H1 (cell line): ENCODE measurements around the gene MUC5AC. TPM values are rescaled to one million over a fixed set of nuclear protein-coding genes. Genes with fewer than 3 reads are reported as not detected.

ENCODE experiments used
- CTCF ChIA-PET: fragments of 300-600 bp; sonication (Branson Sonifier 250); formaldehyde crosslinking; loops from one replicate; lab custom pipeline; 2021; ENCODE audit not compliant: partially characterized antibody; lab: Charles Lee
- POLR2A ChIA-PET: fragments of 300-600 bp; sonication (Branson Sonifier 250); formaldehyde crosslinking; loops from one replicate; lab custom pipeline; 2021; ENCODE audit warnings: inconsistent platforms; ENCODE audit not compliant: partially characterized antibody; lab: Charles Lee
- DNase-seq, 2 experiments: peaks; one replicate each; pipeline versions ENCODE4 v3.0.0 to v3.0.0-alpha.2; 2010 to 2022; ENCODE audit warnings: low spot score in 2 of 2, low read depth in 1 of 2, mixed read lengths in 1 of 2
- FAIRE-seq: peaks from 2 replicates; lab custom pipeline; 2011; peaks lifted over from hg19 to GRCh38; lab: Jason Lieb, UNC
- H2AFZ ChIP-seq: 2 replicates; pipeline ENCODE4 v1.8.1; 2012; ENCODE audit warnings: low read length, inconsistent platforms
- H2AK5ac ChIP-seq: 2 replicates; pipeline ENCODE4 v1.6.1; 2013; ENCODE audit warnings: low read depth, low read length
- H2BK120ac ChIP-seq: replicated peaks from 2 replicates; pipeline ENCODE3; 2013; ENCODE audit warnings: low read depth, low read length, inconsistent platforms
- H2BK12ac ChIP-seq: 2 replicates; pipeline ENCODE4 v1.6.1; 2013; ENCODE audit warnings: low read depth, low read length
- H2BK15ac ChIP-seq: 2 replicates; pipeline ENCODE4 v1.6.1; 2013; ENCODE audit warnings: low read length
- H2BK20ac ChIP-seq: 2 replicates; pipeline ENCODE4 v1.6.1; 2013; ENCODE audit warnings: low read length
- H2BK5ac ChIP-seq: 2 replicates; pipeline ENCODE4 v1.6.1; 2013; ENCODE audit warnings: low read depth, low read length
- H3K14ac ChIP-seq: 2 replicates; pipeline ENCODE4 v1.6.1; 2013; ENCODE audit warnings: inconsistent platforms; ENCODE audit not compliant: insufficient read length
- H3K18ac ChIP-seq: 2 replicates; pipeline ENCODE4 v1.6.1; 2013; ENCODE audit warnings: low read length; ENCODE audit errors: extremely low read depth
- H3K23ac ChIP-seq: 2 replicates; pipeline ENCODE4 v1.6.1; 2013; ENCODE audit warnings: inconsistent platforms; ENCODE audit not compliant: insufficient read length
- H3K23me2 ChIP-seq: 2 replicates; pipeline ENCODE4 v1.6.1; 2013; ENCODE audit warnings: low read depth, low read length
- H3K27ac ChIP-seq: 2 replicates; pipeline ENCODE4 v1.6.1; 2011; ENCODE audit warnings: low read depth, low read length, inconsistent platforms
- H3K27me3 ChIP-seq, 4 experiments: replicated peaks in 1 of 4; 1 replicate in 1 of 4; 2 replicates in 3 of 4; pipeline versions ENCODE4 v1.6.1 to v1.8.1; 2011 to 2013; ENCODE audit warnings: low read length in 3 of 4, mild to moderate bottlenecking in 3 of 4, inconsistent platforms in 2 of 4, mixed read lengths in 2 of 4, moderate library complexity in 1 of 4; ENCODE audit not compliant: control insufficient read depth in 3 of 4, insufficient read depth in 3 of 4; ENCODE audit errors: extremely low read depth in 1 of 4
- H3K36me3 ChIP-seq, 4 experiments: 2 replicates each; pipeline versions ENCODE4 v1.6.1 to v1.8.1; 2011 to 2013; ENCODE audit warnings: mild to moderate bottlenecking in 4 of 4, low read length in 3 of 4, moderate library complexity in 2 of 4, control low read depth in 1 of 4, inconsistent platforms in 1 of 4; ENCODE audit not compliant: insufficient read depth in 4 of 4, control insufficient read depth in 2 of 4
- H3K4ac ChIP-seq: replicated peaks from 2 replicates; pipeline ENCODE3; 2013; ENCODE audit warnings: low read length, low read depth, mixed read lengths, inconsistent platforms; ENCODE audit not compliant: insufficient read length
- H3K4me1 ChIP-seq, 4 experiments: replicated peaks in 1 of 4; 1 replicate in 1 of 4; 2 replicates in 3 of 4; pipeline versions ENCODE4 v1.6.1 to v1.8.1; 2011 to 2013; ENCODE audit warnings: low read length in 3 of 4, inconsistent platforms in 2 of 4, mixed read lengths in 1 of 4; ENCODE audit not compliant: insufficient read depth in 4 of 4, control insufficient read depth in 3 of 4
- H3K4me2 ChIP-seq, 2 experiments: 2 replicates each; pipeline versions ENCODE4 v1.6.1 to v1.8.1; 2011 to 2013; ENCODE audit warnings: low read depth in 2 of 2, low read length in 2 of 2, control low read depth in 1 of 2, inconsistent platforms in 1 of 2, mild to moderate bottlenecking in 1 of 2; ENCODE audit not compliant: insufficient read depth in 1 of 2
- H3K4me3 ChIP-seq, 4 experiments: fragments of 200-600, 300-600 bp in 1 of 4; sonication (generic), shearing (Covaris generic), sonication (Bioruptor Twin) in 1 of 4; 2 replicates each; pipeline versions ENCODE4 v1.5.1 to v1.8.1; 2011 to 2016; ENCODE audit warnings: low read length in 4 of 4, low read depth in 3 of 4, control low read depth in 2 of 4, inconsistent platforms in 2 of 4, mild to moderate bottlenecking in 2 of 4, mixed read lengths in 1 of 4, moderate library complexity in 1 of 4; ENCODE audit not compliant: insufficient read depth in 2 of 4; ENCODE audit errors: extremely low read depth in 1 of 4
- H3K56ac ChIP-seq: replicated peaks from 2 replicates; pipeline ENCODE3; 2013; ENCODE audit warnings: low read depth, mild to moderate bottlenecking, mixed read lengths, low read length, inconsistent platforms; ENCODE audit not compliant: insufficient read length
- H3K79me1 ChIP-seq: 2 replicates; pipeline ENCODE4 v1.6.1; 2013; ENCODE audit warnings: low read depth, low read length, control low read depth
- H3K79me2 ChIP-seq, 2 experiments: 2 replicates each; pipeline versions ENCODE4 v1.6.1 to v1.8.1; 2012 to 2013; ENCODE audit warnings: low read length in 2 of 2, mild to moderate bottlenecking in 2 of 2, inconsistent platforms in 1 of 2; ENCODE audit not compliant: insufficient read depth in 2 of 2, control insufficient read depth in 1 of 2
- H3K9ac ChIP-seq, 4 experiments: replicated peaks in 1 of 4; 1 replicate in 1 of 4; 2 replicates in 3 of 4; pipeline versions ENCODE4 v1.6.1 to v1.8.1; 2011 to 2013; ENCODE audit warnings: low read depth in 3 of 4, low read length in 3 of 4, control low read depth in 2 of 4, mild to moderate bottlenecking in 2 of 4, moderate library complexity in 2 of 4, inconsistent platforms in 1 of 4; ENCODE audit errors: extremely low read depth in 1 of 4
- H3K9me3 ChIP-seq, 2 experiments: 2 replicates each; pipeline versions ENCODE4 v1.6.1 to v1.8.1; 2012 to 2013; ENCODE audit warnings: mild to moderate bottlenecking in 2 of 2, moderate library complexity in 2 of 2, control low read depth in 1 of 2, inconsistent platforms in 1 of 2, low read depth in 1 of 2, low read length in 1 of 2, mixed read lengths in 1 of 2; ENCODE audit not compliant: insufficient read depth in 2 of 2
- H4K20me1 ChIP-seq, 2 experiments: replicated peaks in 1 of 2; 2 replicates each; pipeline versions ENCODE3 to v1.8.1; 2011 to 2013; ENCODE audit warnings: inconsistent platforms in 2 of 2, low read length in 2 of 2, mild to moderate bottlenecking in 1 of 2; ENCODE audit not compliant: insufficient read depth in 2 of 2, control insufficient read depth in 1 of 2
- H4K5ac ChIP-seq: 2 replicates; pipeline ENCODE4 v1.6.1; 2013; ENCODE audit warnings: low read length, low read depth, mixed read lengths, inconsistent platforms; ENCODE audit not compliant: insufficient read length
- H4K8ac ChIP-seq: 2 replicates; pipeline ENCODE4 v1.8.0; 2013; ENCODE audit warnings: mild to moderate bottlenecking, moderate library complexity, low read length, inconsistent platforms; ENCODE audit not compliant: insufficient read depth; ENCODE audit errors: extremely low read depth
- H4K91ac ChIP-seq: replicated peaks from 2 replicates; pipeline ENCODE3; 2013; ENCODE audit warnings: low read length, mixed read lengths, inconsistent platforms; ENCODE audit not compliant: insufficient read length
- CBX5 ChIP-seq: fragments of 300-800, 300-1000 bp; sonication (generic); IDR thresholded peaks from 2 replicates; pipeline ENCODE4 v1.7.1; 2016; ENCODE audit warnings: antibody characterized with exemption, low read length, low read depth
- CBX8 ChIP-seq: fragments of 300-800, 300-1000 bp; sonication (generic); IDR thresholded peaks from 2 replicates; pipeline ENCODE4 v1.7.1; 2016; ENCODE audit warnings: low read depth, low read length, borderline replicate concordance
- FOSL1 ChIP-seq: IDR thresholded peaks from 2 replicates; pipeline ENCODE4 v1.6.1; 2011; ENCODE audit warnings: mild to moderate bottlenecking, low read depth, low read length, moderate library complexity; ENCODE audit not compliant: insufficient read depth
- KDM1A ChIP-seq: fragments of 200-600, 300-600 bp; sonication (generic); IDR thresholded peaks from 2 replicates; pipeline ENCODE4 v1.7.1; 2016; ENCODE audit warnings: mild to moderate bottlenecking, low read length, borderline replicate concordance
- KDM5A ChIP-seq: fragments of 200-600 bp; IDR thresholded peaks from 2 replicates; pipeline ENCODE4 v1.7.1; 2012; ENCODE audit warnings: mild to moderate bottlenecking, low read length, inconsistent platforms, mixed read lengths
- POLR2A ChIP-seq, 2 experiments: IDR thresholded peaks; 1 replicate in 1 of 2; 2 replicates in 1 of 2; pipeline ENCODE4 v1.6.1; 2011; ENCODE audit warnings: low read depth in 2 of 2, low read length in 2 of 2, mild to moderate bottlenecking in 2 of 2; ENCODE audit errors: control extremely low read depth in 1 of 2
- POLR2AphosphoS5 ChIP-seq: IDR thresholded peaks from 2 replicates; pipeline ENCODE4 v1.6.1; 2011; ENCODE audit warnings: low read depth, low read length
- SIRT6 ChIP-seq: IDR thresholded peaks from one replicate; pipeline ENCODE4 v1.7.1; 2012; ENCODE audit warnings: low read length, inconsistent platforms
- TAF1 ChIP-seq: IDR thresholded peaks from 2 replicates; pipeline ENCODE4 v1.6.1; 2011; ENCODE audit warnings: mild to moderate bottlenecking, low read depth, low read length
- YY1 ChIP-seq: IDR thresholded peaks from 2 replicates; pipeline ENCODE4 v1.6.1; 2011; ENCODE audit warnings: low read depth, mild to moderate bottlenecking, low read length
- WGBS, 2 experiments: shearing (Covaris generic) in 1 of 2; methylation state at CpG; one replicate each; pipeline versions ENCODE4 v1.1.6 to v1.1.7; 2013 to 2015; ENCODE audit warnings: low lambda C conversion rate in 2 of 2, mixed read lengths in 2 of 2, inconsistent platforms in 1 of 2, low coverage in 1 of 2, missing lambda C conversion rate in 1 of 2; ENCODE audit not compliant: insufficient replicate concordance in 2 of 2, insufficient coverage in 1 of 2, insufficient read length in 1 of 2; ENCODE audit errors: extremely low coverage in 1 of 2, missing lambda C conversion rate in 1 of 2; 5-methylcytosine and 5-hydroxymethylcytosine counted together
- polyA plus RNA-seq, 7 experiments: library from polyadenylated mRNA; depleted of rRNA in 3 of 7; stranded (reverse) in 5 of 7; unstranded in 2 of 7; fragments of >200 nt in 5 of 7; fragments of 200-250 nt in 2 of 7; gene quantifications; 1 replicate in 5 of 7; 2 replicates in 1 of 7; 4 replicates in 1 of 7; pipeline versions ENCODE4 v1.2.1 to v1.2.3, GENCODE V29; 2011 to 2013; ENCODE audit warnings: missing spikeins in 2 of 7, mixed read lengths in 2 of 7
- total RNA-seq: library from RNA; stranded (reverse); fragmentation: NEBNext Ultra II Directional; extraction: Animal tissue kit (Norgen Biotek cat#: 25700); gene quantifications from 2 replicates; pipeline ENCODE4 v1.2.1, GENCODE V29; 2021
- TF ChIP-seq, protein P1 (sequence below): IDR thresholded peaks from 2 replicates; pipeline ENCODE4 v1.6.1; 2011; ENCODE audit warnings: low read depth, mild to moderate bottlenecking, low read length; ENCODE audit not compliant: insufficient read depth
- TF ChIP-seq, protein P2 (sequence below): IDR thresholded peaks from 2 replicates; pipeline ENCODE4 v1.6.1; 2012; ENCODE audit warnings: inconsistent platforms

Gene MUC5AC
- total and polyA plus RNA-seq, 2 of the 8 experiments (the other 6 are each of a cell fraction or from before 2014, with no cell fraction given) = not detected

- H3K4me2 ChIP-seq = no peak overlapping the region
- H3K56ac ChIP-seq = no peak overlapping the region
- no peak overlapping the region for H2BK5ac ChIP-seq
- WGBS, 2 experiments = 84% methylated on average over 29 of the region's 39 CpGs; no CpG with 5 or more reads in 1 of the 2 experiments
- FAIRE-seq (no peak), DNase-seq (no peak)
- no peak overlapping the region for H3K4ac ChIP-seq
- no peak overlapping the region; the same call in 1 of the 2 replicates for H4K8ac ChIP-seq
- no peaks in the 10 kb centered on the region for H3K79me1 ChIP-seq
- H4K5ac ChIP-seq = no peak overlapping the region
- H2BK20ac ChIP-seq = no peak overlapping the region
- no peaks in the 10 kb centered on the region for H3K36me3 ChIP-seq
- H3K4me3 ChIP-seq = no peak overlapping the region
- H3K23ac ChIP-seq = no peak overlapping the region
- H4K20me1 ChIP-seq = peaks cover 0 to 3% of the 10 kb centered on the region in 2 experiments
- H4K91ac ChIP-seq = no peak overlapping the region
- no peak overlapping the region for H3K14ac ChIP-seq
- no peak overlapping the region for H3K18ac ChIP-seq
- ChIA-PET POLR2A (no interaction called here), CTCF (no interaction called here)
- H3K23me2 ChIP-seq = peaks cover 25% of the 10 kb centered on the region; the same call in 1 of the 2 replicates
- no peak overlapping the region for H2BK12ac ChIP-seq
- no peak overlapping the region for H2BK15ac ChIP-seq
- no peaks in the 10 kb centered on the region for H3K27me3 ChIP-seq
- no peak overlapping the region for H3K9ac ChIP-seq
- H3K4me1 ChIP-seq = no peaks in the 10 kb centered on the region
- no peak overlapping the region for H2AFZ ChIP-seq
- H3K27ac ChIP-seq = no peak overlapping the region
- H3K9me3 ChIP-seq = peaks cover 39 to 66% of the 10 kb centered on the region in 2 experiments; a peak in 3 of 4 replicates
- H2AK5ac ChIP-seq = no peak overlapping the region
- H2BK120ac ChIP-seq = no peak overlapping the region
- H3K79me2 ChIP-seq = no peaks in the 10 kb centered on the region
- TF ChIP-seq POLR2AphosphoS5 = no peak
- no peak for TF ChIP-seq TAF1
- TF ChIP-seq, protein P1, sequence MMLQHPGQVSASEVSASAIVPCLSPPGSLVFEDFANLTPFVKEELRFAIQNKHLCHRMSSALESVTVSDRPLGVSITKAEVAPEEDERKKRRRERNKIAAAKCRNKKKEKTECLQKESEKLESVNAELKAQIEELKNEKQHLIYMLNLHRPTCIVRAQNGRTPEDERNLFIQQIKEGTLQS = no peak
- TF ChIP-seq FOSL1 = no peak
- TF ChIP-seq CBX5 = no peak
- TF ChIP-seq CBX8 = no peak
- no peak for TF ChIP-seq SIRT6
- TF ChIP-seq, protein P2, sequence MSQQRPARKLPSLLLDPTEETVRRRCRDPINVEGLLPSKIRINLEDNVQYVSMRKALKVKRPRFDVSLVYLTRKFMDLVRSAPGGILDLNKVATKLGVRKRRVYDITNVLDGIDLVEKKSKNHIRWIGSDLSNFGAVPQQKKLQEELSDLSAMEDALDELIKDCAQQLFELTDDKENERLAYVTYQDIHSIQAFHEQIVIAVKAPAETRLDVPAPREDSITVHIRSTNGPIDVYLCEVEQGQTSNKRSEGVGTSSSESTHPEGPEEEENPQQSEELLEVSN = no peak
- no peak for TF ChIP-seq YY1
- TF ChIP-seq KDM5A = no peak
- TF ChIP-seq KDM1A = no peak
- TF ChIP-seq POLR2A (IDR thresholded peaks at IDR 0.05; ENCODE audit: control extremely low read depth in 1 of 2, low read depth in 2 of 2, low read length in 2 of 2) = no peak
These were observed 17.0 kb downstream of the MUC5AC start for GRCh38 chr11:1174441-1175370.
